ENCODE data around the gene TRDMT1. TPM values are rescaled to one million over a fixed set of nuclear protein-coding genes. Genes with fewer than 3 reads are reported as not detected.
A peak's percentile ranks its signal among the peaks of the same experiment; 100 is the strongest.

TRDMT1 gene, protein sequence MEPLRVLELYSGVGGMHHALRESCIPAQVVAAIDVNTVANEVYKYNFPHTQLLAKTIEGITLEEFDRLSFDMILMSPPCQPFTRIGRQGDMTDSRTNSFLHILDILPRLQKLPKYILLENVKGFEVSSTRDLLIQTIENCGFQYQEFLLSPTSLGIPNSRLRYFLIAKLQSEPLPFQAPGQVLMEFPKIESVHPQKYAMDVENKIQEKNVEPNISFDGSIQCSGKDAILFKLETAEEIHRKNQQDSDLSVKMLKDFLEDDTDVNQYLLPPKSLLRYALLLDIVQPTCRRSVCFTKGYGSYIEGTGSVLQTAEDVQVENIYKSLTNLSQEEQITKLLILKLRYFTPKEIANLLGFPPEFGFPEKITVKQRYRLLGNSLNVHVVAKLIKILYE
- polyA plus RNA-seq (2013, experiment 1 of 2): 10.3 TPM
- polyA plus RNA-seq (2013, experiment 2 of 2): 11.6 TPM

- H3K56ac ChIP-seq (ENCODE audit: low read length): peak within 1 kb of the TSS; percentile 88
- no peak within 1 kb of the TSS for H3K23ac ChIP-seq (ENCODE audit: low read length)
- DNase-seq: peak; percentile 95
- H3K4me1 ChIP-seq (ENCODE audit: control insufficient read depth, low read depth, low read length): no peaks in the 10 kb centered on the region
- H3K27me3 ChIP-seq (ENCODE audit: insufficient read depth, low read length, poor library complexity): no peaks in the 10 kb centered on the region
- H3K36me3 ChIP-seq (ENCODE audit: control insufficient read depth, insufficient read depth, low read length): no peaks in the 10 kb centered on the region
- peak within 1 kb of the TSS; percentile 48 for H4K5ac ChIP-seq (ENCODE audit: low read length)
- peak within 1 kb of the TSS; percentile 22 for H3K4ac ChIP-seq (ENCODE audit: low read depth, low read length)
- WGBS (ENCODE audit: extremely low coverage, insufficient coverage, low lambda C conversion rate): no CpG with 5 or more reads among the region's 60 CpGs
- H3K18ac ChIP-seq (ENCODE audit: low read length): peak within 1 kb of the TSS; percentile 43
- H3K79me2 ChIP-seq (ENCODE audit: control insufficient read depth, insufficient read depth, low read length): no peaks in the 10 kb centered on the region
- peaks cover 3% of the 10 kb centered on the region for H3K79me1 ChIP-seq (ENCODE audit: low read length)
- no peak within 1 kb of the TSS for H4K8ac ChIP-seq (ENCODE audit: low read depth, low read length)
- H2BK5ac ChIP-seq (ENCODE audit: low read length): no peak within 1 kb of the TSS
- H3K4me3 ChIP-seq (ENCODE audit: low read length): peak within 1 kb of the TSS; percentile 53
- H2BK15ac ChIP-seq (replicated peaks; ENCODE audit: low read depth): peak within 1 kb of the TSS; percentile 85
- H3K9ac ChIP-seq (ENCODE audit: low read length): peak within 1 kb of the TSS; percentile 73
- peak within 1 kb of the TSS; percentile 49 for H3K4me2 ChIP-seq (ENCODE audit: low read length)
- peak within 1 kb of the TSS; percentile 88 for H3K27ac ChIP-seq (ENCODE audit: low read depth, low read length)
- peak within 1 kb of the TSS; percentile 20 for H2AK5ac ChIP-seq (ENCODE audit: low read length)
- no peak within 1 kb of the TSS for H2BK120ac ChIP-seq (ENCODE audit: low read depth, low read length)
Measured at GRCh38 chr10:17200912-17201793, at the start of gene TRDMT1. Gene TRDMT1 (minus strand): TSS chr10:17201672. CDS start chr10:17201634, 38 bp downstream.

GRCh38 chr10:17250736-17251135, 49.3 kb upstream of the TRDMT1 start:
- no peaks in the 10 kb centered on the region for H3K79me2 ChIP-seq (ENCODE audit: control insufficient read depth, insufficient read depth, low read length)
- no peak overlapping the region for H3K4me3 ChIP-seq (ENCODE audit: low read length)

GRCh38 chr10:17249820-17250219, 48.3 kb upstream of the TRDMT1 start:
- H2BK5ac ChIP-seq (ENCODE audit: low read length): no peak overlapping the region
- DNase-seq: peak; percentile 64
- no peak overlapping the region for H4K8ac ChIP-seq (ENCODE audit: low read depth, low read length)
- H2AK5ac ChIP-seq (ENCODE audit: low read length): no peak overlapping the region
- H3K23ac ChIP-seq (ENCODE audit: low read length): no peak overlapping the region
- no peak overlapping the region for H3K9ac ChIP-seq (ENCODE audit: low read length)
- H3K4me3 ChIP-seq (ENCODE audit: low read length): no peak overlapping the region
- no peaks in the 10 kb centered on the region for H3K27me3 ChIP-seq (ENCODE audit: insufficient read depth, low read length, poor library complexity)
- no peak overlapping the region for H2BK120ac ChIP-seq (ENCODE audit: low read depth, low read length)
- H3K18ac ChIP-seq (ENCODE audit: low read length): no peak overlapping the region
- H3K36me3 ChIP-seq (ENCODE audit: control insufficient read depth, insufficient read depth, low read length): no peaks in the 10 kb centered on the region
- H3K79me1 ChIP-seq (ENCODE audit: low read length): no peaks in the 10 kb centered on the region
- no peak overlapping the region for H2BK15ac ChIP-seq (replicated peaks; ENCODE audit: low read depth)
- no peak overlapping the region for H3K4me2 ChIP-seq (ENCODE audit: low read length)
- no peak overlapping the region for H4K5ac ChIP-seq (ENCODE audit: low read length)
- no CpG with 5 or more reads among the region's 4 CpGs for WGBS (ENCODE audit: extremely low coverage, insufficient coverage, low lambda C conversion rate)
- no peaks in the 10 kb centered on the region for H3K79me2 ChIP-seq (ENCODE audit: control insufficient read depth, insufficient read depth, low read length)
- H3K4ac ChIP-seq (ENCODE audit: low read depth, low read length): no peak overlapping the region
- H3K27ac ChIP-seq (ENCODE audit: low read depth, low read length): no peak overlapping the region
- no peaks in the 10 kb centered on the region for H3K4me1 ChIP-seq (ENCODE audit: control insufficient read depth, low read depth, low read length)
- no peak overlapping the region for H3K56ac ChIP-seq (ENCODE audit: low read length)

More at GRCh38 chr10:17250736-17251135, 49.3 kb upstream of the TRDMT1 start:
- no peak overlapping the region for H4K8ac ChIP-seq (ENCODE audit: low read depth, low read length)
- no peak overlapping the region for H2BK120ac ChIP-seq (ENCODE audit: low read depth, low read length)
- H2BK5ac ChIP-seq (ENCODE audit: low read length): no peak overlapping the region
- no peak overlapping the region for H2AK5ac ChIP-seq (ENCODE audit: low read length)
- H3K56ac ChIP-seq (ENCODE audit: low read length): no peak overlapping the region
- no peaks in the 10 kb centered on the region for H3K79me1 ChIP-seq (ENCODE audit: low read length)
- no peak overlapping the region for H3K18ac ChIP-seq (ENCODE audit: low read length)
- whole genome bisulfite sequencing (ENCODE audit: extremely low coverage, insufficient coverage, low lambda C conversion rate): no CpG with 5 or more reads among the region's 2 CpGs
- H3K27me3 ChIP-seq (ENCODE audit: insufficient read depth, low read length, poor library complexity): no peaks in the 10 kb centered on the region
- no peak overlapping the region for H2BK15ac ChIP-seq (replicated peaks; ENCODE audit: low read depth)
- H4K5ac ChIP-seq (ENCODE audit: low read length): no peak overlapping the region
- no peak overlapping the region for H3K27ac ChIP-seq (ENCODE audit: low read depth, low read length)
- H3K4me2 ChIP-seq (ENCODE audit: low read length): no peak overlapping the region
- no peaks in the 10 kb centered on the region for H3K36me3 ChIP-seq (ENCODE audit: control insufficient read depth, insufficient read depth, low read length)
- no peak for DNase-seq
- H3K4ac ChIP-seq (ENCODE audit: low read depth, low read length): no peak overlapping the region
- no peak overlapping the region for H3K9ac ChIP-seq (ENCODE audit: low read length)
- H3K23ac ChIP-seq (ENCODE audit: low read length): no peak overlapping the region
- H3K4me1 ChIP-seq (ENCODE audit: control insufficient read depth, low read depth, low read length): no peaks in the 10 kb centered on the region

GRCh38 chr10:17248964-17249363, 47.5 kb upstream of the TRDMT1 start:
- peak; percentile 70 for DNase-seq
- Histone ChIP-seq H3K36me3 (ENCODE audit: control insufficient read depth, insufficient read depth, low read length) (no peaks in the 10 kb centered on the region), H4K8ac (ENCODE audit: low read depth, low read length) (no peak overlapping the region), H3K79me1 (ENCODE audit: low read length) (no peaks in the 10 kb centered on the region), H2BK15ac (replicated peaks; ENCODE audit: low read depth) (no peak overlapping the region), H2BK120ac (ENCODE audit: low read depth, low read length) (no peak overlapping the region), H3K4me1 (ENCODE audit: control insufficient read depth, low read depth, low read length) (no peaks in the 10 kb centered on the region), H3K18ac (ENCODE audit: low read length) (no peak overlapping the region), H3K27me3 (ENCODE audit: insufficient read depth, low read length, poor library complexity) (no peaks in the 10 kb centered on the region), H3K27ac (ENCODE audit: low read depth, low read length) (no peak overlapping the region), H3K9ac (ENCODE audit: low read length) (no peak overlapping the region), H3K23ac (ENCODE audit: low read length) (no peak overlapping the region), H4K5ac (ENCODE audit: low read length) (no peak overlapping the region), H3K56ac (ENCODE audit: low read length) (no peak overlapping the region), H2AK5ac (ENCODE audit: low read length) (no peak overlapping the region), H3K4ac (ENCODE audit: low read depth, low read length) (no peak overlapping the region), H2BK5ac (ENCODE audit: low read length) (no peak overlapping the region), H3K79me2 (ENCODE audit: control insufficient read depth, insufficient read depth, low read length) (no peaks in the 10 kb centered on the region), H3K4me3 (ENCODE audit: low read length) (no peak overlapping the region), H3K4me2 (ENCODE audit: low read length) (no peak overlapping the region)
- WGBS (ENCODE audit: extremely low coverage, insufficient coverage, low lambda C conversion rate): no CpG with 5 or more reads among the region's 1 CpG

GRCh38 chr10:17247210-17247609, 45.7 kb upstream of the TRDMT1 start:
- Histone ChIP-seq H3K9ac (ENCODE audit: low read length) (no peak overlapping the region), H3K4ac (ENCODE audit: low read depth, low read length) (no peak overlapping the region), H4K5ac (ENCODE audit: low read length) (no peak overlapping the region), H3K79me2 (ENCODE audit: control insufficient read depth, insufficient read depth, low read length) (no peaks in the 10 kb centered on the region), H2BK120ac (ENCODE audit: low read depth, low read length) (no peak overlapping the region), H3K27ac (ENCODE audit: low read depth, low read length) (no peak overlapping the region), H4K8ac (ENCODE audit: low read depth, low read length) (no peak overlapping the region), H3K4me3 (ENCODE audit: low read length) (peak overlapping the region; percentile 13), H3K18ac (ENCODE audit: low read length) (no peak overlapping the region), H3K27me3 (ENCODE audit: insufficient read depth, low read length, poor library complexity) (no peaks in the 10 kb centered on the region), H2AK5ac (ENCODE audit: low read length) (no peak overlapping the region), H2BK15ac (replicated peaks; ENCODE audit: low read depth) (no peak overlapping the region), H3K36me3 (ENCODE audit: control insufficient read depth, insufficient read depth, low read length) (no peaks in the 10 kb centered on the region), H3K4me2 (ENCODE audit: low read length) (no peak overlapping the region), H3K4me1 (ENCODE audit: control insufficient read depth, low read depth, low read length) (no peaks in the 10 kb centered on the region), H3K23ac (ENCODE audit: low read length) (no peak overlapping the region), H2BK5ac (ENCODE audit: low read length) (no peak overlapping the region), H3K56ac (ENCODE audit: low read length) (no peak overlapping the region), H3K79me1 (ENCODE audit: low read length) (no peaks in the 10 kb centered on the region)
- no peak for DNase-seq
- WGBS (ENCODE audit: extremely low coverage, insufficient coverage, low lambda C conversion rate): no CpG with 5 or more reads among the region's 1 CpG
